Measurements from ENCODE around the gene SEC16A.

Gene SEC16A

DNA sequence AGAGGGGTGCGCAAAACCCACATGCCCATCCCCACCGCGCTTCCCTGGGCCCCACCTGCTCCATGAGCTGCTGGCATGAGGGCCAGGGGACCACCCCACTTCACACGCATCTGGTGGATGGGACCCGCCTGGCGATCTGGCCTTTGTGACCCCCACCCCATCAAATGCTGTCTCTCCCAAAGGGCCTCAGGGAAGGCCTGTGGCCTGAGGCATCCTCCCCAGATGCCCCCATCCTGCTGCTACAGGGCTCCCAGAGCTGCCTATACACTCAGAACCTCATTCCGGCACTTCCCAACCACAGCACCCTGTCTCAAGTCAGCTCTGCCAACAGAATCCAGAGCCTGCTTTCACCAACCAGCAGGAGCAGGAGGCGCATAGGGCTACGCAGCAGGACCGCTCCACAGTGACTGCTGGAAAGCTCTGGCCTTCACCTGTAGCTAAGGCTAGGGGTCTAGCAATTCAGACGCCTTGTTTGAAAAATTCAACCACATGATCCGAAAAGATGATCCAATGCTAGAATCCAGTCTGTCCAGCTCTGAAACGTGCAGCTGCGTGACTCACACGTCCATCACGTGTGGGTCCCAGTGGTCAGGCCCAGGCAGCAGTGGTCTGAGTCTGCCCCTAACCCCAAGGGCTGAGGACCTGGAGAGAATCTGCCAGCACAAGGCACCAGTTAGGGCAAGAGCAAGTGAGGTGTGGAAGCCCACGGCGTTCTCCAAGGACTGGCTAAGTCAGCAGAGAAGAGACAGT is 81.5 kb downstream of the SEC16A start:
- DNase-seq (ENCODE audit: low read depth in 2 of 2) = no peak

DNA sequence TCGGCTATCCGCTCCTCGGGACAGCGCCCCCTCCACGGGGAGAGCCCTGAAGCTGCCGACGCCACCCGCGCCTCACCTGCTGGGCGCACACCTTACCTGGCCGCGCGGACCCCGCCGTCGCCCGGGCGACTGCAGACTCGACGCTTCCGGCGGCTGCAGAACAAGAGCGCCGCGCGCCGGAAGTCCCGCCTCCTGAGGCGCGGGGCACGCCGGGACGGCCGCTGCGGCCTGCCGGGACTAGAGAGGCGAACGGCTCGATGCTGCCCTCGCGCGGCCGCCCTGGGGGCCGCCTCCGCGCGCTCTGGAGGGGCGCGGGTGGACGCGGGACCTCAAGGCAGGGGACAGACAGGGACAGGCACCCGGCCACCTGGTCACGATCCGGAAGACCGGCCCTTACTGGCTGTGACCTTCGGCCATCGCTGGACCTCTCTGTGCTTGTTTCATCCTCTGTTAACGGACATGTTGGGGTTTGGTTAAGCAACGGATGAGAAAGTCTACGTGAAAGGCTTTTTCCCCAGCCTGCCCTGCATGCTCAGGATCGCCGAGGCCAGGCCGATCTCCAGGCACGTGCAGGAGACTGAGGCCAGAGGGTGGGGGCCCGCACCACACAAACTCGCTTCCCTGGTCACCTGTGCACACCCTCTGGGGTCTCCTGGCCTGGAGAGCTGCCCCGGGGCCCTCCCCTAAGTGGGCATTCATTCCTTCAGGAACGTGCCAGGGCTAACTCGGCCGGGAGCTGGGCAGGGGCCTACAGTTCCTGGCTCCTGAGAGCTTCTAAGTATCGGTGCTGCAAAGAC is 82.6 kb downstream of the SEC16A start, which contains the start of gene SNAPC4:
Gene SNAPC4, minus strand, starts transcription at position 133 of the 797 bp plus-strand sequence. CDS start 1,742 bp downstream, outside the sequence.
- peak; percentile 67 to 77 for DNase-seq (ENCODE audit: low read depth in 2 of 2)

GRCh38 chr9:136399176-136400037 is 83.4 kb downstream of the SEC16A start:
- no peak for DNase-seq (ENCODE audit: low read depth in 2 of 2)

GRCh38 chr9:136398286-136398685 is 84.6 kb downstream of the SEC16A start:
- no peak for DNase-seq (ENCODE audit: low read depth in 2 of 2)

GRCh38 chr9:136397643-136398042 is 85.2 kb downstream of the SEC16A start:
- no peak for DNase-seq (ENCODE audit: low read depth in 2 of 2)

GRCh38 chr9:136396219-136396515 is 86.7 kb downstream of the SEC16A start:
- DNase-seq (ENCODE audit: low read depth in 2 of 2) = no peak

DNA sequence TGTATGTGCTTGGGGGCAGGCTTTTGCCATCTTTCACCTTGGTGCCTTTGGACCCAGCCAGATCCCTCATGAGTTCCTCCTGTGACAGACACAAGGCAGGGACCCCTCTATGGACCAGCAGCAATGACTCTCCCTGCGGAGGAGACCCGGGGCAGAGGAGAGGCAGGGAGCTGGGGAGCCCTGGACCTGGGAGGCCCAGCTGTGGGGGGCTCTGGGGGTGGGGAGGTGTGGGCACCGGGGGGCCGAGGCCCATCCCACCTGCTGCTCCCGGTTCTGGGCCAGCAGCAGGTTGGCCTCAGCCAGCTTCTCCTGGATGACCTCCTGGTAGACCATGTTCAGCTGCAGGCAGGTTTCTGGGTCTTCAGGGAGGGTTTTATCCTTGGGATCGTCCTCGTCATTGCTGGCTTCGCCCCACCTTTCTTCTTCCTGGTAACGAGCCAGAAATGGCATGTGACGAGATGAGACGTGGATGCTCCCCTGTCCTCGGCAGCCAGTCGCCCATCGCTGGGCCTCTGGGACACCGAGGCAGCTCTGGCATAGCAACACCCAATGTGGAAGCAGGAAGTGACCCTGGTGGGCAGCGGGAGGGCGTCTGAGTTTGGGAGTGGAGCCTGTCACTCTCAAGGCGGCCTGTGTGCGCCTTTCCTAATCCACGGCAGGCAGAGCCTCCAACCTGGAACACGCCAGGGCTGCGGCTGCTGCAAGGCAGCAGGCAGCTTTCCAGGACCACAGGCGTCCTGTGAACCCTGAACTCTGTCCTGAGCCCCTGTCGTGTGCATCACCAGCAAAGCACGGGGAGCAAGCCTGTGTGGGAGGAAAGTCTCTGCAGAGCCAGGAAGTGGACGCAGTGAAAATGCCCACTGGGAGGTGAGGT is 87.3 kb downstream of the SEC16A start:
- no peak for DNase-seq (ENCODE audit: low read depth in 2 of 2)

DNA sequence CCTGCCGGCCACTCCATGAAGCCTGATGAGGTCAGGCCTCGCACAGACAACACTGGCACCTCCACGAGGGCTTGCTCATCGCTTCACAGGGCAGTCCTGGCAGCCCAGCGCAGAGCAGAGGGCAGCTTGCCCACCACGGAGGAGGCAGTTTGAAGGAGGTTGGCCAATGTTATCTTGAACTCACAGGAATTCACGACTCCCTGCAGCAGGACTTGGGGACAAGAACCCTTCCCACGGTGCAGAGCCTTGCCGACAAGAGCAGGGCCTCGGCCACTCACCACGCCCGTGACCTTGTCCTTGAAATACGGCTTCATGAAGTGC is 87.9 kb downstream of the SEC16A start:
- DNase-seq (ENCODE audit: low read depth in 2 of 2) = no peak

GRCh38 chr9:136394312-136395019 is 88.4 kb downstream of the SEC16A start:
- no peak for DNase-seq (ENCODE audit: low read depth in 2 of 2)

GRCh38 chr9:136393531-136393930 is 89.3 kb downstream of the SEC16A start:
- no peak for DNase-seq (ENCODE audit: low read depth in 2 of 2)

DNA sequence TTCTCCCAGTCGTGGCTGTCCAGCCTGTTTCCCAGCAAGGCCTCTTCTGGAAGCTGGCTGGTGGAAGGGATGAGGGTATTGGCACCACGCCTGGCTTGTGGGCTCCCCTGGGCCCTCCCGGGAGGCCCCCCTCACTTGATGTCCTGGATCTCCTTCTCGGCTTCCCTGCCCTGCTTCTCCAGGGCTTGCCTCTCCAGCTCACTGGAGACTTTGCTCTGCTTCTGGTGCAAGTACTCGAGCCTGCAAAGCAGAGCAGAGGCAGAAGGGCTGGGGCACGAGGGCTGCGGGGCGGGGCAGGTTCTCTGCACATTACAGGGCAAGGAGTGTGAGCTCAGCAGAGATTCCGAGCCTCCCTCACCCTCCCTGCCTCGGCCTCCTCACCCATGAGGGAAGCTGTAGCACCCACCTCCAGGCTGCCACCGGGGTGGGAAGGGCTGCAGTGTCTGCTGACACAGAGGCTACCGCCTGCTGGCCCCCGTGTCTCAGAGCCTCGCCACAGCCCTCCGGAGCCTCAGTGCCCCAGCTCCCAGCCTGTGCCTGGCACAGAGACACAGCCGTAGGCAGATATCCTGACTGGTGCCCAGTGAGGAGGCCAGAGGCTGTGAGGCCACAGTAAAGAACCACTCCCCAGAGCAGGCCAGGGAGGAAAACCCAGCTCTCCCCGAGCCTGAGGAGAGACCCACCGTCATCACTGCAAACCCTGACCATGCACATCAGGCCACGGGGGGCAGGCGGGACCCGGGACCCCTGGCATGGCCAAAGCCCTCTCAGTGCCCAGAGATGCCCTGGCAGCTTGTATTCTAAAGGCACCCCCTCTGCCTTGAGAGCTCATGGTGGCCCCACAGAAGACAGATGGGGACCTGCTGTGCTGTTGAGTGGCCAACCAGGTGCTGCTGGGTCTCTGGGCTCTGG is 90.0 kb downstream of the SEC16A start:
- no peak for DNase-seq (ENCODE audit: low read depth in 2 of 2)

GRCh38 chr9:136391737-136392537 is 90.9 kb downstream of the SEC16A start:
- DNase-seq (ENCODE audit: low read depth in 2 of 2) = no peak

Data from stimulated activated CD8-positive, alpha-beta memory T cell treated with anti-CD3 and anti-CD28 coated beads, Interleukin-2, amount 100 ng/mL, for 1 hour (primary cell).